ENCODE data around the gene CCNK.

The CCNK gene

DNA sequence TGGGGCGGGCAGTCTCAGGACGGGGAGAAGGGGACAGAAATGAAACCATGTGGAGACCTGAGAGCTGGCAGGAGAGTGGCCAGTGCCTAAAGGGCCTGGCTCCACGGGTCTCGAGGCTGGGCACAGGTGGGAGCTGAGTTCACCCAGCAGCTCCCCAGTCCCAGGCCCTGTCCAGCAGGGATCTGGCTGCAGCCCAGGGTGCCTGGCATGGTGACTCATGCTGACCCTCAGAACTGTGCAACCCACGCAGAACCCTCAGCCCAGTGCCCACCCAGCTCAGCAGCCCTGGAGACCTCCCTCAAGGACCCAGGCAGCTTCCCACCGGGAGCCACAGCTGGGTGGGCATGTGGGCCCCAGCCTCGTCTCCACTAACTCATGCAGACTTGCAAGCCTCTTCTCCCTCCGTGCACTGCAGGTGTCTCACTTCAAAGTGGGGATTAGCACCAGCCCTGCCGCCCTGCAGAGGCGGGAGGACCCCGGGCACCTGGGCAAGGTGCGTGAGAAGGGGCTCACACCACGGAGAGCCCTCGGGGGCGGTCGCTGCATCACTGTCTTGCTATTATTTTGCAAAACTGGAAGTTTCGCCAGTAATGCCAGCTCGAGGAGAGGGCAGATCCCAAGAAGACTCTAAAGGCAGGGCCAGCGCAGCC, 46.3 kb downstream of the CCNK start:
- ATAC-seq (replicated peaks; ENCODE audit: extremely low read depth, poor library complexity, severe bottlenecking) (no peak), DNase-seq (ENCODE audit: low spot score in 2 of 2) (no peak)
- H3K4me3 Mint-ChIP-seq = no peak overlapping the region
- no peaks in the 10 kb centered on the region for H3K9me3 Mint-ChIP-seq
- H3K27me3 Mint-ChIP-seq = no peaks in the 10 kb centered on the region
- H3K4me1 Mint-ChIP-seq = peaks cover 10% of the 10 kb centered on the region
- peaks cover 4% of the 10 kb centered on the region for H3K36me3 Mint-ChIP-seq (ENCODE audit: insufficient read depth)
- H3K27ac Mint-ChIP-seq (ENCODE audit: low read depth) = no peak overlapping the region

DNA sequence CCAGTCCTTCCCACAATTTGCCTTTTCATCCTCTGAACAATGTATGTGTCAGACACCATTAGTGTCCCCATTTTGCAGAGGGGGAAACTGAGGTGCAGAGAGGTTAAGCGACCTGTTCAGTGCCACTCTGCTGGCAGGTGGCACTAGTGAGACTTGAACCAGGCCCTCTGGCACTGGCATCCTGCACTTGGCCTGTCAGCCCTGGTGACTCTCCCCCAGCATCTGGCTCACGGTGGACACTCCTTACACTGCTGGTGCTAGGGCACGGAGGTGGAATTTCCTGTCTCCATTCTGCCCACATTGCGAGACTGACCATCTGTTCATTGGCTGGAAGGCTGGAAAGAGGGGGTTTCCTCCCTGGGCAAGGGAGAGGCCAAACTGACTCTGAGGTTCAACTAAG, 48.7 kb downstream of the CCNK start:
- Mint-ChIP-seq H3K36me3 (ENCODE audit: insufficient read depth) (peaks cover 2% of the 10 kb centered on the region), H3K27me3 (no peaks in the 10 kb centered on the region), H3K27ac (ENCODE audit: low read depth) (no peak overlapping the region), H3K9me3 (no peaks in the 10 kb centered on the region), H3K4me3 (no peak overlapping the region), H3K4me1 (peaks cover 7% of the 10 kb centered on the region)
- DNase-seq (ENCODE audit: low spot score in 2 of 2) = no peak
- ATAC-seq (replicated peaks; ENCODE audit: extremely low read depth, poor library complexity, severe bottlenecking) = no peak

DNA sequence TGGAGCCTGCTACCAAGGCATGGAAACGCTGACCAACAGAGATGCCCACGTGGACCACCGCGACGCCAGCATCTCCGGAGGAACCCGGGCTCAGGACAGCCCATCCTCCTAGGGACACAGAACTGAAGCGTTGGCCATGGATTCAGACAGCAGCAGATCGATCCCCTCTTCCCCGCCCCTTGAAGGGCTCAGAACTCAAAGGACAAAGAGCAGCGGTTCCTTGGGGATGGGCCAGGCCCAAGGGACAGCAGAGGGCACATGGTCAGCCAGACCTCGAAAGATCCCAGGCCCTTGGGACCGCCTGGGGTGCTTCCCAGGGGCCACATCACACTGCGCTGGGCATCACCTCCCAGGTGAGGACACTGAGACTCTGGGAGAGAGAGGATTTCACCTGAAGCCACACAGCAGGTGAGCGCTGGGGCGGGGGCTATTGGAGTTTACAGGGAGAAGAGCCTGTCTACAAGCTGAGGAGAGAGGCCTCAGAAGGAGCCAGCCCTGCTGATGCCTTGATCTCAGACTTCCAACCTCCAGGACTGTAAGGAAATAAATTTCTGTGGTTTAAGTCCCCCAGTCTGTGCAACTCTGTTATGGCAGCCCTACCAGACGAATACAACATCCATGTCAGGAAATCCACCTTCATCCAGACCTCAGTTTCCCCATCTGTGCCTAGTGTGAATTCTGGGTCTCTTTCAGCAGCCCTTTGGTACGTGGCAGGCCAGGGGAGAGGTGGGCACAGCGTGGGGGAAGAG, 49.4 kb downstream of the CCNK start:
- no peak for DNase-seq (ENCODE audit: low spot score in 2 of 2)
- Mint-ChIP-seq H3K27ac (ENCODE audit: low read depth) (no peak overlapping the region), H3K9me3 (no peaks in the 10 kb centered on the region)

DNA sequence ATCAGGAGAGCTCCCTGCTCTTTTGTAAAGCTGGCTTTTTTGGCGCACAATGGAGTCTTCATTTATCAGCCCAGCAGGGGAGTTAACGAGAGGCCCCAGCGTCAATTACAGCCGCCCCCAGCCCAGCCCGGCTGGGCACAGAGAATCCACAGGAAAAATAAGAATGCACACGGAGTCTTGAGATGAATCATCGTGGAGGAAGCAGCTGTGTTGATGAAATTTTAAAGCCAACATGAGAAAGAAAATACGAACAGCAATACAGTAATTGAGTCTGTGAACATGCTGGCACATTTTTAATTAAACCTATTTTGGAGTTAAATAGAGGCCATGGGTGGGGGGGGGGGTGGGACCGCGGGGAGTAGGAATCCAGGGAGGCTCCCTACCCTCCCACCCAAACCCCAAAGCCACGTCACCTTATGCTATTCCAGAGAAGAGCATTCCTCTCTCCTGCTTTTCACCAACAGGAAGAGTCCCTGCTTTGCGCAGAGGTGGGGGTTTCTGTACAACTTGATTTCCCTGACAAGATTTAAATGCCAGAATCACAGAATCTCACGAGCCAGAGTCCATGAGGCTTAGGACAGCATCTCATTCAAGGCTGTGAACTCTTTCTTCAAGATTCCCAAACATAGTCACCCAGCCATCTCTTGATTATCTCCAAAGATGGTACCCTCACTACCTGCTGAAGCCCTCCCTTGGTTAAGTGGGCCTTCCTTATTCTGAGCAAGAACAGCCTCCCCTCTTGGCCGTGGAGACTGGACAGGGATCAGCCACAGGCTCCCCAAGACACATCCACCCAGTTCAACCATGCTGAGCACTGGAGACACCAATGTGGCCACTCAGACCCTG, 50.3 kb downstream of the CCNK start:
- Mint-ChIP-seq H3K9me3 (no peaks in the 10 kb centered on the region), H3K27ac (ENCODE audit: low read depth) (no peak overlapping the region), H3K4me3 (no peak overlapping the region), H3K4me1 (no peaks in the 10 kb centered on the region), H3K27me3 (no peaks in the 10 kb centered on the region), H3K36me3 (ENCODE audit: insufficient read depth) (peaks cover 2% of the 10 kb centered on the region)
- DNase-seq (ENCODE audit: low spot score in 2 of 2) = no peak
- ATAC-seq (replicated peaks; ENCODE audit: extremely low read depth, poor library complexity, severe bottlenecking) = no peak

More for the DNA sequence above, 49.4 kb downstream of the CCNK start:
- Mint-ChIP-seq H3K36me3 (ENCODE audit: insufficient read depth) (peaks cover 2% of the 10 kb centered on the region), H3K4me1 (peaks cover under 1% of the 10 kb centered on the region), H3K4me3 (no peak overlapping the region), H3K27me3 (no peaks in the 10 kb centered on the region)
- no peak for ATAC-seq (replicated peaks; ENCODE audit: extremely low read depth, poor library complexity, severe bottlenecking)

DNA sequence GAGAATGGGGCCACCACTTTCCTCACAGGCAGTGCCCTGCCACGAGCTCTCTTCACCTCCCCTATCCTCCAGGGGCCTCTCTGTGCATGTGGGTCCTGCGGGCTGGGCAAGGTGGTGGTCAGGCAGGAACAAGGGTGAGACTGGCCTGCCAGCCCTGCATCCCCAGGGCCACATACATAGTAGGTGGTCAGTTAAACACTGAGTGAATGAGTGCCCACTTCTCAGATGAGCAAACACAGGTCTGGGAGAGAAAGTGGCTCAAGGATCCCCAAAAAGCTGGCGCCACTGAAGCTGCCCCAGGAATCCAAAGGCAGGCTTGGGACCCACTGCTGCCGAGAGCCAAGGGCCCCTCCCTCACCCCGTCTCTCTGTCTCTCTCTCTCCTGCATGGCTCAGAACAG, 51.1 kb downstream of the CCNK start:
- no peak overlapping the region for H3K27ac Mint-ChIP-seq (ENCODE audit: low read depth)
- H3K27me3 Mint-ChIP-seq = no peaks in the 10 kb centered on the region
- ATAC-seq (replicated peaks; ENCODE audit: extremely low read depth, poor library complexity, severe bottlenecking) (no peak), DNase-seq (ENCODE audit: low spot score in 2 of 2) (no peak)
- H3K4me1 Mint-ChIP-seq = no peaks in the 10 kb centered on the region
- H3K4me3 Mint-ChIP-seq = no peak overlapping the region
- H3K36me3 Mint-ChIP-seq (ENCODE audit: insufficient read depth) = peaks cover 2% of the 10 kb centered on the region
- H3K9me3 Mint-ChIP-seq = no peaks in the 10 kb centered on the region

DNA sequence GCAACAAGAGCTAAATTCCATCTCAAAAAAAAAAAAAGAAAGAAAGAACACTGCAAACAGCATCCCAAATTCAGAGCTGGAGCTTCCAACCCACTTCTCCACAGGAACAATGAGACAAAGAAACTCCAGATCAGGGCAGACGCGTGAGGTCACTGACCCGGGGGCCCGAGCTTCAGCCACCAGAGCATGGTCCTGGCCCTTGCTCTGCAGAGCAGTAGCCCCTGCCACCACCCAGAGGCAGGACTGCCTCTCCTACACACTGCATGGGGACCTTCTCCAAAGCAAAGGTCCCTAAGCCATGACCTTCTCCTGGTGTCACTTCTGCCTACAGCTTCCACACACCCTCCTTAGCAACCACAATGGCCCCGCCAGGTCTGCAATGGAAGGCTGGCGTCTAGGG, 53.1 kb downstream of the CCNK start:
- Mint-ChIP-seq H3K9me3 (no peaks in the 10 kb centered on the region), H3K36me3 (ENCODE audit: insufficient read depth) (peaks cover 2% of the 10 kb centered on the region), H3K27me3 (no peaks in the 10 kb centered on the region), H3K4me3 (no peak overlapping the region), H3K27ac (ENCODE audit: low read depth) (no peak overlapping the region), H3K4me1 (no peaks in the 10 kb centered on the region)
- DNase-seq (ENCODE audit: low spot score in 2 of 2) (no peak), ATAC-seq (replicated peaks; ENCODE audit: extremely low read depth, poor library complexity, severe bottlenecking) (no peak)

DNA sequence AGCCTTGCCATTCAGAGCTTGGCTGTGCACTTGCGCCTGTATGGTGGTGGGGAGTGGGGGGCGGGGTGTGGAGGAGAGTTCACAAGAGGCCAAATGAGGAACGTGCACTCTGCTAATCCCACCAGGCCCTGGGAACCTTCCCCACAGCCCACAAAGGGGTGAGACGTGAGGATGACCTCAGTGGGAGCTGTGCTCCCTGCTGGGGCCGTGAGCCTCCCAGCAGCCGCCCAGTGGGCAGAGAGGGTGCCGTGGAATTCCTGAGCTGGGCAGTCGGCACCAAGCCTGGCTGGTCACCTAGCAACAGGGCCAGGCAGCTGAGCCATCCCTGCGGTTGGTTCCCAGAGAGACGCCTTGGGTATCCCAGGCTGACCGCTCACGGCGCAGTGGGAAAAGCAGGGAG, 53.7 kb downstream of the CCNK start:
- Mint-ChIP-seq H3K36me3 (ENCODE audit: insufficient read depth) (peaks cover 2% of the 10 kb centered on the region), H3K27me3 (no peaks in the 10 kb centered on the region), H3K4me3 (no peak overlapping the region), H3K4me1 (no peaks in the 10 kb centered on the region), H3K27ac (ENCODE audit: low read depth) (no peak overlapping the region), H3K9me3 (no peaks in the 10 kb centered on the region)
- ATAC-seq (replicated peaks; ENCODE audit: extremely low read depth, poor library complexity, severe bottlenecking) = no peak
- DNase-seq (ENCODE audit: low spot score in 2 of 2) = no peak

DNA sequence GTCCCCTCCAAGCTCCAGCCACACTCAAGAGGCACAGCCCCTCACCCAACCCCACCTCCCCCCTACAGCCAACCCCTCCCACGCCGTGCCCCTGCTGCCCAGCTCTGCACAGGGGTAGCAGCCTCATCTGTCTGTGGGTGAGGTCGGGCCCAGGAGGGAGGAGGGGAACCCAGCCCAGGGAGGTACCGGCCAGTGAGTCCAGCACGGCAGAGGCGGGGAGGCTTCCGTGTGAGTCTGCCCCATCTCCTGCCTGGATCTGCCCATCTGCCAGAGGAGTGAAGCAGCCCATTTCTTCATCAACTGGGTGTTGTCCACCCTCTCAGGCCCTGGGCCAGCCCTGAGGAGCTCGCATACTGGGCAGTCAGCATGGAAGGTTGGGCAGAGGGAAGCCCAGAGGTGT, 54.2 kb downstream of the CCNK start:
- Mint-ChIP-seq H3K9me3 (no peaks in the 10 kb centered on the region), H3K27me3 (no peaks in the 10 kb centered on the region), H3K4me1 (no peaks in the 10 kb centered on the region), H3K27ac (ENCODE audit: low read depth) (no peak overlapping the region), H3K36me3 (ENCODE audit: insufficient read depth) (peaks cover 2% of the 10 kb centered on the region), H3K4me3 (no peak overlapping the region)
- DNase-seq (ENCODE audit: low spot score in 2 of 2) (no peak), ATAC-seq (replicated peaks; ENCODE audit: extremely low read depth, poor library complexity, severe bottlenecking) (no peak)

DNA sequence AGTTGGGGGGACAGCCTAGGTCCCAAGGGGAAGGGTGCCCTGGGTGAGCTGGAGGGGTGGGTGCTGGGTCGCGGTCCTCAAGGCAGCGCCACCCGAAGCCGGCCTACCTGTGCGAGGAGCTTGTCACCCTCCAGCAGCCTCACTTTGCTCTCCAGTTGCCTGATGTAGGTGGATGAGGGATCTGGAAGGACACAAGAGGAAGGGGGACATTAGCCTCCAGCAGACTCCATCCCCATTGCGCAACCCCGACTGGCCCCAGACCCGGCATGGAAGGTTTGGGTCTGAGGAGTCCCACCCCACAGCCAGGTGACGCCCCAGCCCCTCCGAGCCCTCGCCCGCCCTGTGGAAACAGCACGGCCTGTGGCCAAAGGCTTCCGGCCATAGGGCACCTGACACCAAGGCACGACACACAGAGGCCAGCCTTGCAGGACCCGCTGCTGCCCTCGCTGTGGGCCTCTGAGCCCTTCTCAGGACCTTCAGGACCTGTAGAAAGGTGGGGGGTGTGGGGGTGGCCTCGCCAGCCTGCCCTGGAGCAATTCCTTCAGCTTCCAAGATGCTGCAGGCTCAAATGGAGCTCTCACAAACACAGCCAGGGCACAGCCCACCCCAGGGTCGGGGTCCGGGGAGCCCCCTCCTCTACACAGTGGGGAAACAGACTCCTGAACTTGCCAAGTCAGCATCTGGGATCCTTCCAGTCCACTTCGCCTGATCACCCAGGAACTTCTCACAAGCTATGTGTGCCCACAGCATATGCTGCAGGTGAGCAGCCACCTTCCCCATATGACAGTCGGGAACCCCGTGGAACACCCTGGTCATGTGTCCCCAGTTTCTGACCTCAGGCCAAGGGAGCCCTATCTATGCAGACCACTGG, 54.9 kb downstream of the CCNK start:
- no peaks in the 10 kb centered on the region for H3K27me3 Mint-ChIP-seq
- ATAC-seq (replicated peaks; ENCODE audit: extremely low read depth, poor library complexity, severe bottlenecking) (no peak), DNase-seq (ENCODE audit: low spot score in 2 of 2) (no peak)
- no peak overlapping the region for H3K27ac Mint-ChIP-seq (ENCODE audit: low read depth)
- peaks cover 2% of the 10 kb centered on the region for H3K36me3 Mint-ChIP-seq (ENCODE audit: insufficient read depth)
- no peak overlapping the region for H3K4me3 Mint-ChIP-seq
- no peaks in the 10 kb centered on the region for H3K9me3 Mint-ChIP-seq
- peaks cover 2% of the 10 kb centered on the region for H3K4me1 Mint-ChIP-seq

DNA sequence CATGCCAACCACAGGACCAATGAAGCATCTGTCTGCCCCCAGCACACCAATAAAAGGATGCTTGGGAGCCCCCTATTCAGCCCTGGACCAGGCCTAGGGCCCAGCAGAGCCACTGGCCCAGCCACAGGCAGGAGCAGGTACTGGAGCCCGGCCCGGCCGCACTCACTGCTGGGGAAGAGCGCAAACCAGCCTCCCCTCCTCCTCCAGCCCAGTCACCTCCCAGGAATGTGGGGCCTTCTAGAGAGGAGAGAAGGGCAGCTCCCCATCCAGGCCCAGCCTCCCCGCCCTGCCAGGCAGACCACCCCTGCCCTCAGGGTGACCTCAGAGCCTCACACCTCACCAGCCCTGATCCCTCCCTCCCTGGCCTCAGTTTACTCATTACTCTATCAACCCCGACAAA, 56.2 kb downstream of the CCNK start:
- Mint-ChIP-seq H3K36me3 (ENCODE audit: insufficient read depth) (peaks cover 2% of the 10 kb centered on the region), H3K9me3 (no peaks in the 10 kb centered on the region), H3K27me3 (no peaks in the 10 kb centered on the region), H3K4me1 (peaks cover 14% of the 10 kb centered on the region), H3K4me3 (no peak overlapping the region), H3K27ac (ENCODE audit: low read depth) (no peak overlapping the region)
- no peak for DNase-seq (ENCODE audit: low spot score in 2 of 2)
- ATAC-seq (replicated peaks; ENCODE audit: extremely low read depth, poor library complexity, severe bottlenecking) = no peak

DNA sequence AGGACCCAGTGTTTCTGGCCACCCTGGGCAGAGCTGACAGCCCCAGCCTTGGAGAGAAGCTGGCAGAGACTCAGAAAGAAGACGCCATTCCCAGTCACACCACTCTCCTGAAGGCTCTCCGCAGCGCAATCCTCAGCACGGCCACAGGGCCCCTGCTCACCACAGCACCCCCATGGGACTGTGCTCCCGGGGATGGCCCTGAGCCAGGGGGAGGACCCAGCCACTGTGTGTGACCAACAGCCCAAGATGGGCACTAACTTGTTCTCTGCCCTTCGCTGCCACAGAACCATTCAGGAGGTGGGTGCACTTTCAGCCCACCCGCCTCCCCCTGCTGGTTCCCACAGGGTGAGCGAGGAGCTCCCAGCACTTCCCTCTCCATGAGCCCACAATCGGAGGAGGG, 57.1 kb downstream of the CCNK start:
- Mint-ChIP-seq H3K27ac (ENCODE audit: low read depth) (no peak overlapping the region), H3K4me3 (no peak overlapping the region), H3K36me3 (ENCODE audit: insufficient read depth) (peaks cover 2% of the 10 kb centered on the region), H3K9me3 (no peaks in the 10 kb centered on the region), H3K4me1 (peaks cover 18% of the 10 kb centered on the region), H3K27me3 (no peaks in the 10 kb centered on the region)
- no peak for ATAC-seq (replicated peaks; ENCODE audit: extremely low read depth, poor library complexity, severe bottlenecking)
- no peak for DNase-seq (ENCODE audit: low spot score in 2 of 2)

DNA sequence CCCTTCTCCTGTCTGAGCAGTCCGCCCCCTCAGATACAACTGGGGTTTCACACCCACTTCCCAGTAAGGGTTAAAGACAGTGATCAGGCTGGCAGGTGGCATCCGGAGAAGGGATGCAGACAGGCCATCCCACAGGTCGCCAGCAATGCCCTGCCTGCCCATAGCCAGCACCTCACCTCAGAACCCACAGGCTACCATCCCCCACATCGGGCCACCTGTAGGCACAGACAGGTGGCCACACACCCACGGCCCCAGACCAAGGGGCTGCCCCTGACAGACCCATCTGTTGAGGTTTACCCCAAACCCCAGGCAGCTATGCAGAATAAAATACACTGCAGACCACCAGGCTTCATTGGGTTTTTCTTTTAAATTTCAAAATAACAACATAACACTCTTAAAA, 57.5 kb downstream of the CCNK start:
- Mint-ChIP-seq H3K9me3 (no peaks in the 10 kb centered on the region), H3K4me1 (peaks cover 21% of the 10 kb centered on the region), H3K36me3 (ENCODE audit: insufficient read depth) (peaks cover 2% of the 10 kb centered on the region), H3K27ac (ENCODE audit: low read depth) (no peak overlapping the region), H3K27me3 (no peaks in the 10 kb centered on the region), H3K4me3 (no peak overlapping the region)
- DNase-seq (ENCODE audit: low spot score in 2 of 2) (no peak), ATAC-seq (replicated peaks; ENCODE audit: extremely low read depth, poor library complexity, severe bottlenecking) (no peak)

Data from central memory CD8-positive, alpha-beta T cell (primary cell).